ENCODE data around the gene PTH2. TPM values are rescaled to one million over a fixed set of nuclear protein-coding genes. Genes with fewer than 3 reads are reported as not detected.
"Not testable (repeated sequence)": the region's sequence is repeated elsewhere in the genome, so short reads cannot be mapped to it uniquely, and the experiment has no call there.

PTH2 gene
- total and polyA plus RNA-seq, 9 donors, result not detected

GRCh38 chr19:49450405-49450804 is 27.2 kb upstream of the PTH2 start:
- TF ChIP-seq POLR2A (IDR thresholded peaks at IDR 0.05) (no peak), CTCF (IDR thresholded peaks at IDR 0.05) (no peak), EP300 (IDR thresholded peaks at IDR 0.05) (no peak)
- H3K4me3 ChIP-seq, result no peak overlapping the region
- intact Hi-C loops (cut with DNase I), result no loop called here
- H3K36me3 ChIP-seq, result no peaks in the 10 kb centered on the region
- no peaks in the 10 kb centered on the region for H3K27me3 ChIP-seq
- H3K9me3 ChIP-seq, result no peaks in the 10 kb centered on the region
- no peak overlapping the region for H3K27ac ChIP-seq
- no peak for DNase-seq
- WGBS, 3 donors, result 74 to 81% (median 77%) methylated on average over 7 of the region's 7 CpGs
- no peaks in the 10 kb centered on the region for H3K4me1 ChIP-seq (ENCODE audit: insufficient read depth)

- no peaks in the 10 kb centered on the region for H3K4me1 ChIP-seq (ENCODE audit: insufficient read depth)
- DNase-seq, result no peak
- no peaks in the 10 kb centered on the region for H3K27me3 ChIP-seq
- H3K4me3 ChIP-seq, result no peak overlapping the region
- TF ChIP-seq CTCF (IDR thresholded peaks at IDR 0.05) (no peak), POLR2A (IDR thresholded peaks at IDR 0.05) (no peak), EP300 (IDR thresholded peaks at IDR 0.05) (no peak)
- H3K9me3 ChIP-seq, result no peaks in the 10 kb centered on the region
- no peaks in the 10 kb centered on the region for H3K36me3 ChIP-seq
- intact Hi-C loops (cut with DNase I), result loop anchor here in 1 of 4 donors (10.0 kb wide), 1 partner anchor 84 kb away; the partner anchor contains the start of genes DKKL1 and TEAD2
- no peak overlapping the region for H3K27ac ChIP-seq
- WGBS, 3 donors, result 87 to 93% (median 88%) methylated on average over 6 of the region's 6 CpGs
Measured at GRCh38 chr19:49448432-49448786, 25.2 kb upstream of the PTH2 start.

- Histone ChIP-seq H3K4me1 (ENCODE audit: insufficient read depth) (no peaks in the 10 kb centered on the region), H3K36me3 (no peaks in the 10 kb centered on the region), H3K27me3 (no peaks in the 10 kb centered on the region), H3K9me3 (no peaks in the 10 kb centered on the region), H3K4me3 (no peak overlapping the region), H3K27ac (no peak overlapping the region)
- WGBS, 3 donors, result 50 to 60% (median 52%) methylated on average over 32 of the region's 32 CpGs
- no peak for TF ChIP-seq CTCF (IDR thresholded peaks at IDR 0.05)
- TF ChIP-seq EP300 (IDR thresholded peaks at IDR 0.05), result no peak
- TF ChIP-seq POLR2A (IDR thresholded peaks at IDR 0.05), result no peak
- intact Hi-C loops (cut with DNase I), result loop anchor here in 1 of 4 donors (10.0 kb wide), 1 partner anchor 83 kb away; the partner anchor contains the start of genes DKKL1 and TEAD2
- peak; percentile 54 to 80 (median 67) for DNase-seq
Measured at GRCh38 chr19:49447485-49448431, 24.5 kb upstream of the PTH2 start.

- TF ChIP-seq POLR2A (IDR thresholded peaks at IDR 0.05), result no peak
- TF ChIP-seq CTCF (IDR thresholded peaks at IDR 0.05), result no peak
- TF ChIP-seq EP300 (IDR thresholded peaks at IDR 0.05), result no peak
- H3K4me3 ChIP-seq, result no peak overlapping the region
- no peak for DNase-seq
- no peaks in the 10 kb centered on the region for H3K27me3 ChIP-seq
- no peaks in the 10 kb centered on the region for H3K36me3 ChIP-seq
- no peak overlapping the region for H3K27ac ChIP-seq
- H3K4me1 ChIP-seq (ENCODE audit: insufficient read depth), result no peaks in the 10 kb centered on the region
- no peaks in the 10 kb centered on the region for H3K9me3 ChIP-seq
- intact Hi-C loops (cut with DNase I), result loop anchor here in 1 of 4 donors (10.0 kb wide), 1 partner anchor 81 kb away; the partner anchor contains the start of genes DKKL1 and TEAD2
- 62 to 85% (median 64%) methylated on average over 3 of the region's 3 CpGs for WGBS, 3 donors
Measured at GRCh38 chr19:49445997-49446396, 22.8 kb upstream of the PTH2 start.

- not testable (repeated sequence) for H3K9me3 ChIP-seq; H3K27me3 ChIP-seq; H3K27ac ChIP-seq; H3K4me1 ChIP-seq (ENCODE audit: insufficient read depth); H3K4me3 ChIP-seq; DNase-seq; H3K36me3 ChIP-seq
- WGBS, 3 donors, result 48 to 75% (median 50%) methylated on average over 5 of the region's 5 CpGs
- intact Hi-C loops (cut with DNase I), result loop anchor here in 3 of 4 donors (5.0 to 10.0 kb wide), 2 partner anchors 79 to 217 kb away; partner anchors contain the start of genes DKKL1 (in 1 of the 3) and TEAD2 (in 1 of the 3)
Measured at GRCh38 chr19:49444100-49444700, 21.0 kb upstream of the PTH2 start.
